Choroid plexus epithelial cell (primary cell): ENCODE results near the gene SPATS1.

Experiments used
- DNase-seq: peaks from one replicate; pipeline ENCODE4 v3.0.0-alpha.2; 2010; ENCODE audit warnings: low read depth
- H3K4me3 ChIP-seq: 2 replicates; pipeline ENCODE4 v1.5.1; 2011; ENCODE audit warnings: low read depth, mild to moderate bottlenecking, control low read depth, low read length, moderate library complexity
- CTCF ChIP-seq: conservative IDR thresholded peaks from 2 replicates; pipeline ENCODE4 v1.5.1; 2011; ENCODE audit warnings: low read depth, mild to moderate bottlenecking, control low read depth, inconsistent platforms, low read length, moderate library complexity

SPATS1 gene

GRCh38 chr6:44388887-44389286 lies 46.4 kb downstream of the SPATS1 start:
- TF ChIP-seq CTCF: no peak
- DNase-seq: no peak
- no peak overlapping the region for H3K4me3 ChIP-seq

- no peak overlapping the region for H3K4me3 ChIP-seq
- DNase-seq: no peak
- no peak for TF ChIP-seq CTCF
Observed at GRCh38 chr6:44390158-44390683, 47.8 kb downstream of the SPATS1 start.
